HUES48 (cell line): ENCODE data around the gene GZF1.

ENCODE experiments used
- H3K27ac ChIP-seq: one replicate; pipeline ENCODE4 v1.7.0; 2013; ENCODE audit warnings: low read depth, low read length, inconsistent platforms
- H3K27me3 ChIP-seq: 2 replicates; pipeline ENCODE4 v1.6.1; 2013; ENCODE audit warnings: mild to moderate bottlenecking, low read length; ENCODE audit not compliant: control insufficient read depth, insufficient read depth
- H3K36me3 ChIP-seq: 2 replicates; pipeline ENCODE4 v1.6.1; 2013; ENCODE audit warnings: low read length; ENCODE audit not compliant: control insufficient read depth, insufficient read depth
- H3K4me1 ChIP-seq: 2 replicates; pipeline ENCODE4 v1.6.1; 2013; ENCODE audit warnings: mild to moderate bottlenecking, low read length; ENCODE audit not compliant: control insufficient read depth, insufficient read depth
- H3K4me3 ChIP-seq: 2 replicates; pipeline ENCODE4 v1.5.1; 2013; ENCODE audit warnings: mild to moderate bottlenecking, low read depth, low read length
- H3K9ac ChIP-seq: 2 replicates; pipeline ENCODE4 v1.6.1; 2013; ENCODE audit warnings: mild to moderate bottlenecking, low read depth, low read length, moderate library complexity
- H3K9me3 ChIP-seq: 2 replicates; pipeline ENCODE4 v1.6.1; 2013; ENCODE audit warnings: low read length; ENCODE audit not compliant: control insufficient read depth, insufficient read depth

Gene GZF1

DNA sequence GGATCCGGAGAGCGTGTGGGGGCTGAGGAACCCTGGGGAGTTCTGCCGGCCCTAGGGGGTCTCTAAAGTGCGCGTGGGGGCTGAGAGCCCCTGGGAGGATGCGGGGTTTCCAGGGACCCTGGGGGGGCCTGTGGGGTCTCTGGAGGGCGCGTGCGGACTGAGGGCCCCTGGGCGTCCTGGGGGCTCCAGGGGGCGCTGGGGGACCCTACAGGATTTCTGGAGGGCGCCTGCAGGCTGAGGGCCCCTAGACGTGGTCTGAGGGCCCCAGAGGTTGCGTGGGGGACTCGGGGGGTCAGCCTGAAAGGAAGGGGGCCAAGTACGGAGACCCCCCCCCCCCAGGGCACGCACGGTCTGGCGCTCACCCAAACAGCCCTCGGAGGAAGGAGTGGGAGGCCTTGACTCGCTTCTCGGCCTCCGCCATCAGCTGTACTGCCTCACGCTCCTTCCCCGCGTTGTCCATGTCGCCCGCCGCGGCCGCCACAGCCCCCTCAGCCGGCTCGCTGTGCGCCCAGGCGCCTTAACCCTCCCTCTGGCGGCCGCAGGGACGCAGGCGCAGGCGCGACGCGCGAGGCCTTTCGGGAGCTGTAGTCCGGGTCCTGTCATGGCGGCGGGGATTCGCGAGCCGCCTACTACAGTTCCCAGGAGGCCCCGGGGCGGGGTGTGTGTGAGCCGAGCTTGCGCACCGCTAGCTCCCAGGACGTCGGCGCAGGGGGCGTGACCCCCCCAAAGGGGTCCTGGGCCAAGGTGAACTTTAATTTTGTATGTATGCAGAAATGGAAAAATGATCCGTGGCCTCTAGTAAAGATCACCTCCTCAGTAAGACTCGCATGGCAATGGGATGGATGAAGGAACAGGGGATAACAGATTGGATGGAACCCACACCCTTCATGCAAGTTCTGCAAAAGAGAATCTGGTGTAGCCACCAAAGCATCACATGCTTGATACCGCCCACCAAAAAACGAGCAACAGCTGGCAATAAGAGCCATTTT, 59.3 kb downstream of the GZF1 start, which contains the start of gene NAPB:
TSS of gene NAPB (minus strand) at position 546 of the 989 bp plus-strand sequence. CDS start at position 460, 86 bp downstream.
- Histone ChIP-seq H3K4me1 (peaks cover 9% of the 10 kb centered on the region; the same call in 1 of the 2 replicates), H3K36me3 (no peaks in the 10 kb centered on the region), H3K9me3 (no peaks in the 10 kb centered on the region), H3K27ac (peak within 1 kb of the TSS; percentile 29), H3K27me3 (no peaks in the 10 kb centered on the region), H3K9ac (peak within 1 kb of the TSS; percentile 57; the same call in 1 of the 2 replicates), H3K4me3 (peak within 1 kb of the TSS; percentile 96)
